Measurements from ENCODE around the gene LMOD3. TPM values are rescaled to one million over a fixed set of nuclear protein-coding genes. Genes with fewer than 3 reads are reported as not detected.

The LMOD3 gene
- total and polyA plus RNA-seq, 2 of the 8 experiments (the other 6 are each of a cell fraction or from before 2014, with no cell fraction given), result not detected

- Histone ChIP-seq H2BK120ac (replicated peaks; ENCODE audit: low read depth, low read length) (no peak overlapping the region), H3K14ac (ENCODE audit: insufficient read length) (no peak overlapping the region), H3K36me3 (ENCODE audit: control insufficient read depth in 2 of 4, insufficient read depth in 4 of 4, low read length in 3 of 4) (no peaks in the 10 kb centered on the region), H4K91ac (replicated peaks; ENCODE audit: insufficient read length, low read length) (no peak overlapping the region), H2AK5ac (ENCODE audit: low read depth, low read length) (no peak overlapping the region), H2BK20ac (ENCODE audit: low read length) (no peak overlapping the region), H3K9me3 (ENCODE audit: insufficient read depth in 2 of 2, low read depth in 1 of 2, low read length in 1 of 2) (no peaks in the 10 kb centered on the region), H4K20me1 (replicated peaks in 1 of 2; ENCODE audit: control insufficient read depth in 1 of 2, insufficient read depth in 2 of 2, low read length in 2 of 2) (no peaks in the 10 kb centered on the region), H3K4me2 (ENCODE audit: insufficient read depth in 1 of 2, low read depth in 2 of 2, low read length in 2 of 2) (peak overlapping the region; percentile 43 to 47; a peak in 3 of 4 replicates), H3K4ac (replicated peaks; ENCODE audit: insufficient read length, low read depth, low read length) (no peak overlapping the region), H3K23ac (ENCODE audit: insufficient read length) (no peak overlapping the region), H2BK5ac (ENCODE audit: low read depth, low read length) (no peak overlapping the region), H3K4me3 (ENCODE audit: extremely low read depth in 1 of 4, insufficient read depth in 2 of 4, low read depth in 3 of 4, low read length in 4 of 4) (no peak overlapping the region), H2BK12ac (ENCODE audit: low read depth, low read length) (no peak overlapping the region), H3K18ac (ENCODE audit: extremely low read depth, low read length) (no peak overlapping the region), H2AFZ (ENCODE audit: low read length) (no peak overlapping the region), H3K79me2 (ENCODE audit: control insufficient read depth in 1 of 2, insufficient read depth in 2 of 2, low read length in 2 of 2) (no peaks in the 10 kb centered on the region), H2BK15ac (ENCODE audit: low read length) (no peak overlapping the region), H4K5ac (ENCODE audit: insufficient read length, low read depth, low read length) (no peak overlapping the region), H3K4me1 (replicated peaks in 1 of 4; ENCODE audit: control insufficient read depth in 3 of 4, insufficient read depth in 4 of 4, low read length in 3 of 4) (peaks cover 0 to 6% (median 4%) of the 10 kb centered on the region in 4 experiments; a peak in 5 of 7 replicates), H3K23me2 (ENCODE audit: low read depth, low read length) (no peaks in the 10 kb centered on the region), H4K8ac (ENCODE audit: extremely low read depth, insufficient read depth, low read length) (no peak overlapping the region), H3K27me3 (replicated peaks in 1 of 4; ENCODE audit: control insufficient read depth in 3 of 4, extremely low read depth in 1 of 4, insufficient read depth in 3 of 4, low read length in 3 of 4) (peaks cover 0 to 6% (median 3%) of the 10 kb centered on the region in 4 experiments; a peak in 3 of 7 replicates), H3K27ac (ENCODE audit: low read depth, low read length) (no peak overlapping the region), H3K56ac (replicated peaks; ENCODE audit: insufficient read length, low read depth, low read length) (no peak overlapping the region), H3K79me1 (ENCODE audit: low read depth, low read length) (no peaks in the 10 kb centered on the region), H3K9ac (replicated peaks in 1 of 4; ENCODE audit: extremely low read depth in 1 of 4, low read depth in 3 of 4, low read length in 3 of 4) (no peak overlapping the region)
- POLR2A ChIA-PET (ENCODE audit: partially characterized antibody), result interaction anchor here (0.6 kb wide), 1 partner anchor 24 kb away, joined by 3 read pairs; no protein-coding TSS in a partner anchor
- peak; percentile 96 for FAIRE-seq
- CTCF ChIA-PET (ENCODE audit: partially characterized antibody), result interaction anchor here (0.7 to 2.1 kb wide), 12 partner anchors 10 to 282 kb away, joined by 3 to 12 read pairs (median 4); no protein-coding TSS in a partner anchor
- 24% methylated on average over 3 of the region's 3 CpGs; no CpG with 5 or more reads in 1 of the 2 experiments for WGBS, 2 experiments (ENCODE audit: extremely low coverage in 1 of 2, insufficient coverage in 1 of 2, insufficient read length in 1 of 2, insufficient replicate concordance in 2 of 2, low coverage in 1 of 2, low lambda C conversion rate in 2 of 2, missing lambda C conversion rate in 1 of 2)
- DNase-seq (ENCODE audit: low read depth in 1 of 2, low spot score in 2 of 2), result peak; percentile 41 to 58
- TF ChIP-seq YY1 (IDR thresholded peaks at IDR 0.05; ENCODE audit: low read depth, low read length) (0 out of 2 replicates have a peak, but pooled peaks have one; percentile 22), TCF12 (IDR thresholded peaks at IDR 0.05; ENCODE audit: low read depth, low read length) (peak; percentile 88), RFX5 (IDR thresholded peaks at IDR 0.05; ENCODE audit: borderline replicate concordance, low read depth, low read length) (no peak), CBX8 (IDR thresholded peaks at IDR 0.05; ENCODE audit: borderline replicate concordance, low read depth, low read length) (no peak), BRCA1 (IDR thresholded peaks at IDR 0.05; ENCODE audit: low read depth, low read length) (no peak), CEBPB (IDR thresholded peaks at IDR 0.05; ENCODE audit: low read depth, low read length) (no peak), TBP (IDR thresholded peaks at IDR 0.05; ENCODE audit: low read depth, low read length) (no peak), KDM4A (IDR thresholded peaks at IDR 0.05; ENCODE audit: low read depth, low read length, severe bottlenecking) (no peak), SUZ12 (IDR thresholded peaks at IDR 0.05; ENCODE audit: low read length) (no peak), NANOG (IDR thresholded peaks at IDR 0.05; ENCODE audit: insufficient read depth, low read depth, low read length, poor library complexity, severe bottlenecking) (peak; percentile 87), MAFK (IDR thresholded peaks at IDR 0.05; ENCODE audit: low read depth, low read length) (no peak), GTF2F1 (IDR thresholded peaks at IDR 0.05; ENCODE audit: borderline replicate concordance, low read depth, low read length) (no peak), RAD21 (IDR thresholded peaks at IDR 0.05 in 1 of 2, conservative IDR thresholded peaks at IDR 0.05 in 1 of 2; ENCODE audit: low read depth in 2 of 2, low read length in 2 of 2) (no peak)
These were observed 22.3 kb upstream of the LMOD3 start for GRCh38 chr3:69144631-69145245.

Measured in H1 (cell line).